Sigmoid colon (tissue), 7 donors: Measurements from ENCODE around the gene CDK6. TPM values are rescaled to one million over a fixed set of nuclear protein-coding genes. Genes with fewer than 3 reads are reported as not detected.
A peak's percentile ranks its signal among the peaks of the same experiment; 100 is the strongest.

Source experiments
- DNase-seq: peaks from one replicate; pipeline ENCODE4 v3.0.0-alpha.2; 2019
- H3K27ac ChIP-seq, 4 donors: fragments of 200-600 bp; sonication (generic); one replicate each; pipeline ENCODE4 v1.5.1; 2016 to 2019; ENCODE audit warnings: mild to moderate bottlenecking in 1 of 4
- H3K27me3 ChIP-seq, 3 donors: fragments of 200-600 bp; sonication (generic); one replicate each; pipeline ENCODE4 v1.5.1; 2019; ENCODE audit warnings: mild to moderate bottlenecking in 1 of 3
- H3K36me3 ChIP-seq, 4 donors: fragments of 200-600 bp; sonication (generic); one replicate each; pipeline ENCODE4 v1.5.1; 2016 to 2019
- H3K4me1 ChIP-seq, 4 donors: fragments of 200-600 bp; sonication (generic); one replicate each; pipeline ENCODE4 v1.5.1; 2017 to 2019
- H3K4me3 ChIP-seq, 4 donors: fragments of 200-600 bp; sonication (generic); one replicate each; pipeline ENCODE4 v1.5.1; 2017 to 2019; ENCODE audit warnings: mild to moderate bottlenecking in 2 of 4, moderate library complexity in 1 of 4
- H3K9me3 ChIP-seq, 4 donors: fragments of 200-600 bp in 3 of 4; sonication (generic) in 3 of 4; one replicate each; pipeline versions ENCODE4 v1.5.1 to v1.6.1; 2013 to 2019
- EP300 ChIP-seq, 4 donors: sonication (generic); formaldehyde crosslinking; IDR thresholded peaks; one replicate each; pipeline ENCODE4 v1.6.1; 2017; ENCODE audit warnings: antibody characterized with exemption in 4 of 4
- POLR2A ChIP-seq, 2 donors: fragments of 450-650 bp; IDR thresholded peaks; one replicate each; pipeline ENCODE4 v1.6.1; 2016; ENCODE audit warnings: antibody characterized with exemption in 2 of 2, mild to moderate bottlenecking in 2 of 2, moderate library complexity in 2 of 2
- POLR2AphosphoS5 ChIP-seq, 4 donors: sonication (generic); formaldehyde crosslinking; IDR thresholded peaks; one replicate each; pipeline ENCODE4 v1.6.1; 2017; ENCODE audit warnings: antibody characterized with exemption in 4 of 4
- WGBS, 2 donors: extraction: QIAGEN DNeasy Blood & Tissue Kit; methylation state at CpG; one replicate each; pipeline ENCODE4 v1.1.7; 2013; 5-methylcytosine and 5-hydroxymethylcytosine counted together
- intact Hi-C: fragments of 100-400 bp; cut with DNase I; formaldehyde crosslinking; loops from one replicate; pipeline ENCODE4 v1.15.1; 2023
- polyA plus RNA-seq, 3 donors: library from polyadenylated mRNA; stranded (reverse); fragments of 200-250 nt; gene quantifications; one replicate each; pipeline ENCODE4 v1.2.3, GENCODE V29; 2013
- total RNA-seq, 4 donors: library from RNA; depleted of rRNA; stranded (reverse); fragments of >200 nt; gene quantifications; one replicate each; pipeline ENCODE4 v1.1.0, GENCODE V29; 2016
- TF ChIP-seq, protein P1 (sequence below), 4 experiments: fragments of 450-650 bp in 3 of 4; fragments of 200-600 bp in 1 of 4; IDR thresholded peaks; one replicate each; pipeline ENCODE4 v1.5.1; 2016 to 2019; ENCODE audit warnings: antibody characterized with exemption in 4 of 4, mild to moderate bottlenecking in 3 of 4, moderate library complexity in 2 of 4
- donor health status: healthy with polysubstance abuse.
- donor health status: Bipolar disorder and iron deficiency.
- donor health status: healthy.

The CDK6 gene
- total and polyA plus RNA-seq, 7 donors: 2.4 to 25.8 (median 13.3) TPM

DNA sequence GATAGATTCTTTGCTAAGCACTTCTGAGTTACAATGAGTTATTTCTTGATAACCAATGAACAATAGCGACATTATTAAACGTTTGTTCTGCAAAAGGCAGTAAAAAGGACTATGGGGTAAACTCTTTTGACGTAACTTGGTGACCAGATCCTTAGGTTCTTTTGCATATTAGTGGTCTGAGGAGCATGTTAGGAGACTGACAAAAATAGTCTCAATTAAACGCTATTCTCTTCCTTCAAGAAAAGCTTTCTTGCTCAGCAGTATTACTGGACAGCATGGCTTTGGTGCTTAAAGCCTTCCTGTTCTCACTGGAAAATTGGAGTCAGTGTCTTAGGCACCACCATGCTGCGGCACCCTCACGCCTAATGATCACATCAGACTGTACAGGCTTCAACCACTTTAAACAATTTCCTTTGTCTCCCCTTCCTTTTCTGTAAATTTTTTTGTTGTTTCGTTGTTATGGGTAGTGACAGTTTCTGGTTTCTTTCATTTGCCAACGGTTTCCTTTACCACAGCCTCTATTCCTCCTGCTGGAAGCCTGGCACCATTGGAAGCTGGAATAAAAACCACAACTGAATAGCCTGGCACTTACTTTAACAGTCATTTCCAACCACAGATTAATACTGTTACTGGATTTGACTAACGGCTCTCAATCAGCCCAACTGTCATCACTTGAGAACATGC lies 197.0 kb downstream of the CDK6 start:
- no peak for DNase-seq
- Histone ChIP-seq H3K36me3 (no peaks in the 10 kb centered on the region), H3K4me3 (no peak overlapping the region), H3K9me3 (no peaks in the 10 kb centered on the region), H3K27me3 (no peaks in the 10 kb centered on the region), H3K4me1 (peaks cover 0 to 18% (median 14%) of the 10 kb centered on the region in 4 donors), H3K27ac (no peak overlapping the region)
- WGBS, 2 donors: 56 to 83% methylated on average over 9 of the region's 9 CpGs
- TF ChIP-seq EP300 (IDR thresholded peaks at IDR 0.05) (no peak), POLR2AphosphoS5 (IDR thresholded peaks at IDR 0.05) (no peak)
- intact Hi-C loops: no loop called here

DNA sequence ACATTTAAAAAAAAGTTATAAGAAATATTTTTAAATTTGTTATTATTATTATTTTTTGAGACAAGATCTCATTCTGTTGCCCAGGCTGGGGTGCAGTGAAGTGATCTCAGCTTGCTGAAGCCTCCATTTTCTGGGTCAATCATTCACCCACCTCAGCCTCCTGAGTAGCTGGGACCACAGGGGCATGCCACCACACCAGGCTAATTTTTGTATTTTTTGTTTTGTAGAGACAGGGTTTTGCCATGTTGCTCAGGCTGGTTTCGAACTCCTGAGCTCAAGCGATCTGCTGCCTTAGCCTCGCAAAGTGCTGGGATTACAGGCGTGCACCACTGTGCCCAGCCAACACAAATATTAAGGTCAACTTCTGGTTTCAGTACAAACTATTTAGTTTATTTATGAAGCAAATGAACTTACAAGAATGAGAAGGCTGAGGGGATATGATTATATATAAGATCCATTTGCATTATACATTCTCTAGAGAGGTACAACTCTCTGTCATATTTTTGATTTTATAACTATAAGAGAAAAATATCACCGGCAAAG lies 200.3 kb downstream of the CDK6 start:
- TF ChIP-seq EP300 (IDR thresholded peaks at IDR 0.05) (no peak), POLR2A (IDR thresholded peaks at IDR 0.05) (no peak), POLR2AphosphoS5 (IDR thresholded peaks at IDR 0.05) (no peak)
- TF ChIP-seq, protein P1, sequence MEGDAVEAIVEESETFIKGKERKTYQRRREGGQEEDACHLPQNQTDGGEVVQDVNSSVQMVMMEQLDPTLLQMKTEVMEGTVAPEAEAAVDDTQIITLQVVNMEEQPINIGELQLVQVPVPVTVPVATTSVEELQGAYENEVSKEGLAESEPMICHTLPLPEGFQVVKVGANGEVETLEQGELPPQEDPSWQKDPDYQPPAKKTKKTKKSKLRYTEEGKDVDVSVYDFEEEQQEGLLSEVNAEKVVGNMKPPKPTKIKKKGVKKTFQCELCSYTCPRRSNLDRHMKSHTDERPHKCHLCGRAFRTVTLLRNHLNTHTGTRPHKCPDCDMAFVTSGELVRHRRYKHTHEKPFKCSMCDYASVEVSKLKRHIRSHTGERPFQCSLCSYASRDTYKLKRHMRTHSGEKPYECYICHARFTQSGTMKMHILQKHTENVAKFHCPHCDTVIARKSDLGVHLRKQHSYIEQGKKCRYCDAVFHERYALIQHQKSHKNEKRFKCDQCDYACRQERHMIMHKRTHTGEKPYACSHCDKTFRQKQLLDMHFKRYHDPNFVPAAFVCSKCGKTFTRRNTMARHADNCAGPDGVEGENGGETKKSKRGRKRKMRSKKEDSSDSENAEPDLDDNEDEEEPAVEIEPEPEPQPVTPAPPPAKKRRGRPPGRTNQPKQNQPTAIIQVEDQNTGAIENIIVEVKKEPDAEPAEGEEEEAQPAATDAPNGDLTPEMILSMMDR (IDR thresholded peaks at IDR 0.05): no peak
- no peaks in the 10 kb centered on the region for H3K36me3 ChIP-seq
- H3K4me1 ChIP-seq: peaks cover 0 to 36% (median 23%) of the 10 kb centered on the region in 4 donors
- intact Hi-C loops: no loop called here
- no peaks in the 10 kb centered on the region for H3K9me3 ChIP-seq
- no peak for DNase-seq
- no peak overlapping the region for H3K4me3 ChIP-seq
- no peaks in the 10 kb centered on the region for H3K27me3 ChIP-seq
- H3K27ac ChIP-seq: no peak overlapping the region
- WGBS, 2 donors: 88 to 90% methylated on average over 5 of the region's 5 CpGs

DNA sequence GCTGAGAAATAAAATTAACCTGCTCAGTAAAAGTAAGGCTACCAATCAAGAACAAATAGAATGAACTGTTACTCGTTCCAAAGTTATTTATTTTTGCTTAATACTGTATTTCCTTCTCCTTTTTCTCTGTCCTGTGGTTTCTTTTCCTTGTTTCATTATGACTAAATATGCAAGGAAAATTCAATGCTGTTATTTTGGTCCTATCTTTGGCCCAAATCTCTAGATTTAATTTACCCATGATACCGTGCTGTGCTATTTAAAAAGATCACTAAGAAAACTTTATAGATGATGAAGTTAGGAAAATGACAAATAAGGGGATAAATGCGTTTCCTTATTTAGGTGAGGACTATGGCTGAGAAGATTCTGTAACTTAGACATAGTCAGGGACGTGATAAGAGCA lies 200.8 kb downstream of the CDK6 start:
- Histone ChIP-seq H3K4me1 (peaks cover 0 to 36% (median 23%) of the 10 kb centered on the region in 4 donors), H3K27me3 (no peaks in the 10 kb centered on the region), H3K27ac (peak overlapping the region in 3 of 4 donors; percentile 69 to 72 (median 71)), H3K9me3 (no peaks in the 10 kb centered on the region), H3K4me3 (no peak overlapping the region), H3K36me3 (no peaks in the 10 kb centered on the region)
- 45 to 53% methylated on average over 4 of the region's 4 CpGs for WGBS, 2 donors
- TF ChIP-seq, protein P1 (IDR thresholded peaks at IDR 0.05): no peak
- DNase-seq: no peak
- intact Hi-C loops: no loop called here

DNA sequence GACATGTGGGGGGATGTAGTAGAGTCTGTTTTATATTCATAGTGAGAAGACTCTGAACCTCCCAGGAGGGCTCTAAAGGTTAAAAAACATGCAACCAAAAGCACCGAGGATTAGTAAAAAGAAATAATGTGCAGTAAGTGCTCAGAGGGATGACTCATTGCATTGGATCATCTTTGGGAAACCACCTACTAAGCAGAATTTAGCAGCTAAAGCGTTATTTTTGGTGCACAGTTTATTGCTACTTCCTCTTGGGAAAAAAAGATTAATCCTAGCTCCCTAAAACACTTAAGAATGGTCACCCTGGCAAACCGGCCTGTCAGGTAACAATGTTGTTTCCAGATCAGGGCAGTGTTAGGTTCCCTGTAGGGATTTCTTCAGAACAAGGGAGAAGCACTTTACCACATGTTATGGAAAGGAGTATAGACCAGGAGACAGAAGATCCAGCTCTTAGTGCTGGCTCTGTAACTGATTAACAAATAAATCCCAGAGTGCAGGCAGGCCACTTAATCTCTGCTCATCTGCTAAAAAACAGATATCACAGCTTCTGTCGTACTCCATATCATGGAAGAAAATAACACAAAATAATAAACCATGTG lies 201.4 kb downstream of the CDK6 start:
- H3K27me3 ChIP-seq: no peaks in the 10 kb centered on the region
- H3K4me1 ChIP-seq: peaks cover 0 to 36% (median 23%) of the 10 kb centered on the region in 4 donors
- H3K9me3 ChIP-seq: no peaks in the 10 kb centered on the region
- H3K27ac ChIP-seq: peak overlapping the region; percentile 17 to 72 (median 70)
- no peak overlapping the region for H3K4me3 ChIP-seq
- intact Hi-C loops: loop anchor here (5.0 kb wide), 1 partner anchor 57 kb away; no protein-coding TSS in a partner anchor
- no peak for DNase-seq
- H3K36me3 ChIP-seq: no peaks in the 10 kb centered on the region
- 5 to 24% methylated on average over 4 of the region's 4 CpGs for WGBS, 2 donors
- TF ChIP-seq POLR2A (IDR thresholded peaks at IDR 0.05): no peak
- no peak for TF ChIP-seq EP300 (IDR thresholded peaks at IDR 0.05)
- TF ChIP-seq POLR2AphosphoS5 (IDR thresholded peaks at IDR 0.05): peak in 2 of 4 donors; percentile 20 to 51

DNA sequence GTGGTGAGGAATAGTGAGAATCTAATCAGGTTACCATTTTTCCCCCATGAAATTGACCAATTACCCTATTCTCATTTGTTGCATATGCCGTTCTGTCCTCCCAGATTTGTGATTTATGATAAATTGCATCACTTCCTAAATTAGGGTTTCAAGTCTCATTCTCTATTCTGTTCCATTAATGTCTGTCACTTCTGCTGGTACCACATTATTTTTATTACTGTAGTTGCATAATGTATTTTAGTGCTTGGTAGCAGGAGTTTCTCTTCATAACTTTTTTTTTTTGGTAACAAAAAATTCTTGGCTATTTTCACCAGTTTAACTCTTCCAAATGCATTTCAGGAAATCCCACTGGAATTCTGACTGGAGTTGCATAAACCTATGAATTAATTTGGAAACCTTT lies 202.2 kb downstream of the CDK6 start:
- no peak for DNase-seq
- intact Hi-C loops: loop anchor here (5.0 kb wide), 1 partner anchor 58 kb away; no protein-coding TSS in a partner anchor

More for the DNA sequence above, 202.2 kb downstream of the CDK6 start:
- no peak for TF ChIP-seq POLR2A (IDR thresholded peaks at IDR 0.05)
- TF ChIP-seq, protein P1 (IDR thresholded peaks at IDR 0.05): no peak
- TF ChIP-seq POLR2AphosphoS5 (IDR thresholded peaks at IDR 0.05): peak in 1 of 4 donors; percentile 38
- H3K27ac ChIP-seq: peak overlapping the region; percentile 23 to 72 (median 70)
- no peaks in the 10 kb centered on the region for H3K27me3 ChIP-seq
- no peak overlapping the region for H3K4me3 ChIP-seq
- peaks cover 0 to 36% (median 23%) of the 10 kb centered on the region in 4 donors for H3K4me1 ChIP-seq
- H3K9me3 ChIP-seq: no peaks in the 10 kb centered on the region
- no peaks in the 10 kb centered on the region for H3K36me3 ChIP-seq
- 18 to 27% methylated on average over 1 of the region's 1 CpG for WGBS, 2 donors
